Measurements from ENCODE around the gene IGSF22.
A peak's percentile ranks its signal among the peaks of the same experiment; 100 is the strongest.
"Not testable (repeated sequence)": the region's sequence is repeated elsewhere in the genome, so short reads cannot be mapped to it uniquely, and the experiment has no call there.

The IGSF22 gene

DNA sequence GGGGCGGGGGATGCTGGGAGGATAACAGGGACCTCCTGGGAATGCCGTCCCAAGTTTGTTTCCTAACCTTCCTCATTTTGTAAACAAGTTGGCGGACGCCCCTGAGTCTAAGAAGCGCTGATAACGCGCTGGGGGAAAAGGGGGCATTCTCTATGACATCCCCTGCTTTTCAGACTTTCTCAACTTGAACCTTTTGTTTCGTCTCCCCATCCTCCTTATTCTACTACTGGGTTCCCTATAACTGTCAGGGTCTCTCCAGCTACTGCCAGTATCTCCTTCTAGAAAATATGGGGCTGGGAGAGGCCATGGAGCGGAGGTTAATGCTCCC is 26.8 kb downstream of the IGSF22 start:
- DNase-seq (ENCODE audit: insufficient read length, low spot score), result no peak

DNA sequence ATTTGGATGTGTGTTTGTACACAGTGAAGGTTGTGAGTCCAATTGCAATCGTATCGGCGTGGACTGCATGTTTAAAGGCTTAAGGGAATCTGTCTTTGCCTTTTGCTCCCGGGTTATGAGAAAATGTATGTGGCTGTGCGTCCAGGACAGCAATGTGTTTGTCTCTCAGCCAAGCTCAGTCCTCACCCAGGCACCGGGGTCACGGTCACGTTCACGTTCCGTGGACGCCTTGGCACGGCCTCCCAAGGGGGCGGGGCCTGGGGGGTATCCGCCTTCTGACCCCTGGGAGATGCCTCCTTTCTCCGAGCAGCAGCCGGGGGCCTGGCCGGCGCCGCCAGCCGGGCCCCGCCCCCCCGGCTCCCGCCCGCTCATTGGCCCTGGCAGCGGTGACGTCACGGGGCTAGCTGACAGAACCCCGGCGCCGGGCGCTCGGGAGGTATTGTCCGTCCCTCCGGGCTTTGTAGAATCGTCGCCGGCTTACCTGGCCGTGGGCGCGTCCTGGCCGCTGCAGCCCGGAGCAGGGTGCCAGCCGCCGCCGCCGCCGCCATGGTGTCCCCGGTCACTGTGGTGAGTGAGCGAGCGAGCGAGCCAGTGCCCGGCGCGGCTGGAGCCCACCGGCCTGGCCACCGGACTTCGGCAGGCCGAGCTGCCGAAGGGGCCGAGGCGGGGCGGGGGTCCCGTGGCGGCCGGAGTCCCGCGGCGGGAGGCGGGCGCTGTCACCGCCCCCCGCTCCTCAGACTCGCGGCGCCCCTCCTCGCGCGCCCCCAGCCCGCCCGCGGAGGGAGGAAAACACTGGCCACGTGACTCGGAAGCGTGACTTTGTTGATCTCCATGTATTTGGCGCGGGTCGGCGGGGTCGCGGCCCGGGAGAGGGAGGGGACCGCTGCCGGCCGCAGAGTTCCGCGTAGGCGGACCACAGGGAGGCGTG is 27.4 kb downstream of the IGSF22 start, which contains the start of gene TMEM86A:
Gene TMEM86A (plus strand): TSS at position 439 of the 928 bp plus-strand sequence. CDS start 108 bp downstream, at position 547.
- peak; percentile 92 for DNase-seq (ENCODE audit: insufficient read length, low spot score)
- FAIRE-seq, result peak; percentile 87
- no peak for TF ChIP-seq POU2F2 (IDR thresholded peaks at IDR 0.05; ENCODE audit: low read depth, low read length)
- no peak for TF ChIP-seq TAF1 (IDR thresholded peaks at IDR 0.05; ENCODE audit: low read depth, low read length)
- TF ChIP-seq POLR2A (IDR thresholded peaks at IDR 0.05; ENCODE audit: low read depth, low read length), result no peak
- no peak for TF ChIP-seq POLR2AphosphoS5 (IDR thresholded peaks at IDR 0.05; ENCODE audit: low read depth, low read length)
- TF ChIP-seq SPI1 (IDR thresholded peaks at IDR 0.05; ENCODE audit: low read depth, low read length), result no peak
- TF ChIP-seq PAX5 (IDR thresholded peaks at IDR 0.05; ENCODE audit: insufficient read depth, low read length, severe bottlenecking), result no peak

More for the DNA sequence above, 26.8 kb downstream of the IGSF22 start:
- no peak for FAIRE-seq
- TF ChIP-seq PAX5 (IDR thresholded peaks at IDR 0.05; ENCODE audit: insufficient read depth, low read length, severe bottlenecking), result no peak
- TF ChIP-seq POLR2A (IDR thresholded peaks at IDR 0.05; ENCODE audit: low read depth, low read length), result no peak
- no peak for TF ChIP-seq POU2F2 (IDR thresholded peaks at IDR 0.05; ENCODE audit: low read depth, low read length)
- no peak for TF ChIP-seq POLR2AphosphoS5 (IDR thresholded peaks at IDR 0.05; ENCODE audit: low read depth, low read length)
- TF ChIP-seq SPI1 (IDR thresholded peaks at IDR 0.05; ENCODE audit: low read depth, low read length), result no peak

DNA sequence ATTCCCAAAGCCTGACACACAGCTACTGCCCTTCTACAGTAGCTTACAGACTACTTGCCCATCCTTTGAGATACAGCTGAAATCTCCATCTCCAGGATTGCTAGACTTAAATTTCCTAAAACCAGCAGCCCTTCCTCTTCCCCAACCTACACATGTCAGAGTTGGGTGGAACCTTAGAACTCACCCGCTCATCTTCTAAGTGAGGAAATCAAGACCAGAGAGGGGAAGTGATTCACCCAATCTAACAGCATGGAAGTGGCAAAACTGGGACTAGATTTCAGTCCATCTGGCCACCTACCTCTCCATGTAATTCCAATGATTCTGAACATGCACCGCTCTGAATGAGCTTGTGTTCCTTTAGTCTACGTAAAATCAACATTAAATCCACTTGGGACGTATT is 28.4 kb downstream of the IGSF22 start:
- TF ChIP-seq SPI1 (IDR thresholded peaks at IDR 0.05; ENCODE audit: low read depth, low read length) (no peak), POLR2A (IDR thresholded peaks at IDR 0.05; ENCODE audit: low read depth, low read length) (no peak), POLR2AphosphoS5 (IDR thresholded peaks at IDR 0.05; ENCODE audit: low read depth, low read length) (no peak), PAX5 (IDR thresholded peaks at IDR 0.05; ENCODE audit: insufficient read depth, low read length, severe bottlenecking) (no peak), TAF1 (IDR thresholded peaks at IDR 0.05; ENCODE audit: low read depth, low read length) (no peak), POU2F2 (IDR thresholded peaks at IDR 0.05; ENCODE audit: low read depth, low read length) (no peak)
- DNase-seq (ENCODE audit: insufficient read length, low spot score), result no peak
- FAIRE-seq, result no peak

DNA sequence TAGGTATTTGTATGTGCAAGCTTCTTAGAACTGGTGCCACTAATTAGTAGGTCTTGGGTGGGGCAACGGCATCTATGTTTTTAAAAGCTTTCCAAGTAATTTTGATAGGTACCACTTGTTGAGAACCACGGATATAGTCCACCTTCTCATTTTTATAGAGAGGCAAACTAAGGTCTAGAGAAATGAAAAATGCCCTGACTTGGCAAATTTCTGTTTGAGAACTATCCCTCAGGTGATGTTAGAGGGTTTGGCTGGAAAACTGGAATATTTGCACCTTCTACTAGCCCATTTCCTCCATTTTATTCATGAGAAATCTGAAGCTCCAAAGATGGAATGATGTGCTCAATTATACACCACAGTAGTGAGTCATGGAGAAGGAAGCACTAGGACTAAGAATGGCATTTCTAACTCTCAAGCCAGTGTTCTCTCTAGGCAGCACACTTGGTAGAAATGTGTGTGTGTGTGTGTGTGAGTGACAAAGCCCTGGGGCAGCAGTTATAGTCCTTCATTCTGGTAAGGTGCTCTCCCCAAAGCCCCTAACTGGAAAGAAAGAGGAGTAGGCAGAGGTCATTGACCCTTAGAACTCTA is 29.3 kb downstream of the IGSF22 start:
- DNase-seq (ENCODE audit: insufficient read length, low spot score) (no peak), FAIRE-seq (no peak)

DNA sequence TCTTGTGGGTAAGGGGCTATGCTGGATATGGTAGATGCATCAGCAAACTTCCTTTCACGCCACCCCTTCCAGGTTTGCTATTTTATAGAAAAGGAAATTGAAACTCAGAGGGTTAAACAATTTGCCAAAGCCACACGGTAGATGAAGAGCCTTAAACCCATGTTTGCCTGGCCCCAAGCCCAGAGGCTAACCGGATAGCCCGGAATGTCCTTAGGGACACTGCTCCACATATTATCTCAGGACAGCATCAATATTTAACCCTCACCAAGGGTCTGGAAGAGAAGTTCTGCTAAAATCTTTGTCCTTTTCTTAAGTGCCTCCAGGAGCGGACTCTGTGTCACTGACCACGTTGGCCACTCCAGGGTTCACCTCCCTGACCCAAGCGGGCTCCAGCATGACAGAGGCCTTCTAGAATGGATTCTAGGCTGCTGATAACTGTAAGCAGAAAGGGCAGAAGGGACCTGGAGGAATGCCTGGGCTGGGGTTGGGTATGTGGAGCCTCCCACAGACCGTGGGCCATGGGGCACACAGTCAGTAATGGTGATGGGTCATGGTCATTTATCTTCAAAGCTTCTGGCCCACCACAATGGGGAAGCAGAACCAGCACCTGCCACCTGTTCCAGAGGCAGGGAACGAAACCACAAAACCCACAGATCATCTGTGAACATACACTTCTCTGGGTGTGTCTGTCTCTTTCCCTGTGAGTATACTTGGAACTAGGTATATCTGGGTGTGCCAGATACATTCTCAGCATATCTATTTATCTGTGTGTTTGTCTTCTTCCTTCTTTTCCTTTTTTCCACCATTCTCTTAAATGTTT is 32.8 kb downstream of the IGSF22 start:
- FAIRE-seq (no peak), DNase-seq (ENCODE audit: insufficient read length, low spot score) (no peak)
- TF ChIP-seq SPI1 (IDR thresholded peaks at IDR 0.05; ENCODE audit: low read depth, low read length), result no peak
- no peak for TF ChIP-seq PAX5 (IDR thresholded peaks at IDR 0.05; ENCODE audit: insufficient read depth, low read length, severe bottlenecking)
- no peak for TF ChIP-seq POU2F2 (IDR thresholded peaks at IDR 0.05; ENCODE audit: low read depth, low read length)
- no peak for TF ChIP-seq POLR2A (IDR thresholded peaks at IDR 0.05; ENCODE audit: low read depth, low read length)
- no peak for TF ChIP-seq TAF1 (IDR thresholded peaks at IDR 0.05; ENCODE audit: low read depth, low read length)
- no peak for TF ChIP-seq POLR2AphosphoS5 (IDR thresholded peaks at IDR 0.05; ENCODE audit: low read depth, low read length)

More for the DNA sequence above, 29.3 kb downstream of the IGSF22 start:
- no peak for TF ChIP-seq POU2F2 (IDR thresholded peaks at IDR 0.05; ENCODE audit: low read depth, low read length)
- TF ChIP-seq TAF1 (IDR thresholded peaks at IDR 0.05; ENCODE audit: low read depth, low read length), result no peak
- no peak for TF ChIP-seq POLR2AphosphoS5 (IDR thresholded peaks at IDR 0.05; ENCODE audit: low read depth, low read length)
- no peak for TF ChIP-seq PAX5 (IDR thresholded peaks at IDR 0.05; ENCODE audit: insufficient read depth, low read length, severe bottlenecking)
- TF ChIP-seq SPI1 (IDR thresholded peaks at IDR 0.05; ENCODE audit: low read depth, low read length), result no peak
- no peak for TF ChIP-seq POLR2A (IDR thresholded peaks at IDR 0.05; ENCODE audit: low read depth, low read length)

- not testable (repeated sequence) for DNase-seq (ENCODE audit: insufficient read length, low spot score); FAIRE-seq
Measured at GRCh38 chr11:18691467-18692140, 34.4 kb downstream of the IGSF22 start.

GRCh38 chr11:18684267-18684666 is 41.7 kb downstream of the IGSF22 start:
- TF ChIP-seq POU2F2 (IDR thresholded peaks at IDR 0.05; ENCODE audit: low read depth, low read length) (no peak), PAX5 (IDR thresholded peaks at IDR 0.05; ENCODE audit: insufficient read depth, low read length, severe bottlenecking) (no peak), POLR2A (IDR thresholded peaks at IDR 0.05; ENCODE audit: low read depth, low read length) (no peak), TAF1 (IDR thresholded peaks at IDR 0.05; ENCODE audit: low read depth, low read length) (no peak), POLR2AphosphoS5 (IDR thresholded peaks at IDR 0.05; ENCODE audit: low read depth, low read length) (no peak), SPI1 (IDR thresholded peaks at IDR 0.05; ENCODE audit: low read depth, low read length) (no peak)
- DNase-seq (ENCODE audit: insufficient read length, low spot score), result no peak
- no peak for FAIRE-seq

DNA sequence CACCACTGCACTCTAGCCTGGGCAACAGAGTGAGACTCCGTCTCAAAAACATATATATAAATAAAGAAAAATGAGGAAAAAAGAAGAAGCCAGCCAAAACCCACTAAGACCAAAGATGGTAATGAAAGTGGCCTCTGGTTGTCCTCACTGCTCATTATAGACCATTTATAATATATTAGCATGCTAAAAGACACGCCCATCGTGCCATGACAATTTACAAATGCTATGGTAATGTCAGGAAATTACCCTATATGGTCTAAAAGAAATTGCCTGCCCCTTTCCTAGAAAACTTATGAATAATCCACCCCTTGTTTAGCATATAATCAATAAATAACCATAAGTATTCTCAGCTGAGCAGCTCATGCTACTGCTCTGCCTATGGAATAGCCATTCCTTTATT is 43.5 kb downstream of the IGSF22 start:
- DNase-seq (ENCODE audit: insufficient read length, low spot score), result no peak
- no peak for TF ChIP-seq TAF1 (IDR thresholded peaks at IDR 0.05; ENCODE audit: low read depth, low read length)
- no peak for TF ChIP-seq POLR2AphosphoS5 (IDR thresholded peaks at IDR 0.05; ENCODE audit: low read depth, low read length)
- no peak for FAIRE-seq

DNA sequence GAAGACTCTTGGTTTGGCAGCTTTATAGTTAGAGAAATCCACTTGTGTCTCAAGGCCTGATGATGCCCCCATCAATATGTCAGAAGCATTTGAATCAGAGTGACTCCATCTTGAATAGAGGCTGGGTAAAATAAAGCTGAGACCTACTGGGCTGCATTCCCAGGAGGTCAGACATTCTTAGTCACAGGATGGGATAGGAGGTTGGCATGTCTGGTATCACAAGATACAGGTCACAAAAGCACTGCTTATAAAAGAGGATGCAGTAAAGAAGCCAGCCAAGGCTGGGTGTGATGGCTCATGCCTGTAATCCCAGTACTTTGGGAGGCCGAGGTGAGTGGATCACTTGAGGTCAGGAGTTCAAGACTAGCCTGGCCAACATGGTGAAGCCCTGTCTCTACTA is 44.0 kb downstream of the IGSF22 start:
- not testable (repeated sequence) for DNase-seq (ENCODE audit: insufficient read length, low spot score); FAIRE-seq
